Osteocyte (in vitro differentiated cells): Measurements from ENCODE around the gene HEATR5B. TPM values are rescaled to one million over a fixed set of nuclear protein-coding genes. Genes with fewer than 3 reads are reported as not detected.

Experiments used
- DNase-seq: peaks from one replicate; pipeline ENCODE4 v3.0.0; 2021; ENCODE audit warnings: mixed read lengths; ENCODE audit not compliant: unreplicated experiment; ENCODE audit errors: extremely low spot score
- H3K27ac Mint-ChIP-seq: one replicate; pipeline ENCODE4 v1.8.0; 2021; ENCODE audit warnings: mild to moderate bottlenecking, mixed read lengths; ENCODE audit not compliant: unreplicated experiment
- H3K27me3 Mint-ChIP-seq: one replicate; pipeline ENCODE4 v1.8.0; 2021; ENCODE audit warnings: mixed read lengths; ENCODE audit not compliant: unreplicated experiment
- H3K36me3 Mint-ChIP-seq: one replicate; pipeline ENCODE4 v1.8.0; 2021; ENCODE audit warnings: mixed read lengths; ENCODE audit not compliant: unreplicated experiment
- H3K4me1 Mint-ChIP-seq: one replicate; pipeline ENCODE4 v1.8.0; 2021; ENCODE audit warnings: mixed read lengths; ENCODE audit not compliant: unreplicated experiment
- H3K4me3 Mint-ChIP-seq: one replicate; pipeline ENCODE4 v1.8.0; 2021; ENCODE audit warnings: mild to moderate bottlenecking, moderate library complexity, mixed read lengths; ENCODE audit not compliant: unreplicated experiment
- H3K9me3 Mint-ChIP-seq: one replicate; pipeline ENCODE4 v1.8.0; 2021; ENCODE audit warnings: mixed read lengths; ENCODE audit not compliant: unreplicated experiment
- long read RNA-seq: library from polyadenylated mRNA; unstranded; transcript quantifications from one replicate; pipeline ENCODE4 v2.0.0, GENCODE V29; 2021
- total RNA-seq: library from RNA; stranded (reverse); gene quantifications from 2 replicates; pipeline ENCODE4 v1.2.1, GENCODE V29; 2021
- TF ChIP-seq, protein P1 (sequence below): fragments of 200-600 bp; sonication (generic); IDR thresholded peaks from 2 replicates; pipeline ENCODE4 v1.5.0; 2021; ENCODE audit warnings: antibody characterized with exemption, mild to moderate bottlenecking, moderate library complexity

HEATR5B gene
- 18.1 and 19.0 TPM in 2 replicates for total RNA-seq
- long read RNA-seq, partial matches to known transcripts, result 13 of 23 reads
- long read RNA-seq, other reads (novel, unspliced or antisense), result 10 of 23 reads

DNA sequence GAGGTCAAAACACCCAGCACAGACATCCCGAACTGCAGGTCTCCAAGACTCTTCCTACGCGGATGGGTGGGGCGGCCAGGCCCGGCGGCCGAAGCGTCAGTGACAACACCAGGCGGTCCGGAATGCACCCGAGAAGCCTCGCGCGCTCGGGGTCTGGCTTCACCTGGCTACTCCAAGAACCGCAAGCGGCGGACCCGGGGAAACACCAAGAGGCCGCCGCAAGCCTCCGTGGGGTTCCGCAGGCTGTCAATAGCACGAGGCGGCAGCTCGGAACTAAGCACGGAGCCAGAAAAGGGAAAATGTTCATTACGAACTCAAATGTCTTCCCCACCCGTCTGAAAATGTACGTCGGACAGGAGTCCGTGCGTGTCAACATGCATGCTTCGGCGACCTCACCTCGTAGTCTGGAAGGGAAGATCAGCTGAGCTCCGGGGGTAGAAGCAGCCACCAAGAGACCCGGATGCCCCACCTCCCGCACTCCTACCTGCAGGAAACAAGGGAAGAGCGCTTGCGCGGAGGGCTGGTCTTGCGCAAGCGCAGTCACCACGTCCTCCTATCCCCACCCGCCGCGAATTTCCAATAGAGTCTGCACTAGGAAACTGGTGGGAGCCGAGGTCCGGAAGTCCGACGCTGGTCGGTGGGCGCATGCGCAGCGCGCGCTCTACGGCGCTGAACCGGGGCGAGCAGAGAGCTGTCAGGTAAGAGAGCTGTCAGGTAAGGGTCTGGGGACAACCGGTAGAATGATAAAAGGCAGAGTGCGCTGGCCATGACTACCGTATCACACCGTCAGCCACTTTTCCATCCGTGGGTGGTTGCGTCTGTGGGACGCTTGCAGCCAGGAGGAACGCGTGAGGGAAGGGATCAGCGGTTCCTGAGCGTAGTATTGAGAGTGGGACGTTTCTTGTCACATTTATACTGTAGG, at the start of gene HEATR5B, which contains the start of gene GPATCH11:
Gene HEATR5B (minus strand): TSS at position 500 of the 922 bp plus-strand sequence. CDS start 958 bp downstream, outside the sequence.
Gene GPATCH11 (plus strand): TSS at position 646 of the 922 bp plus-strand sequence. CDS start 3,864 bp downstream, outside the sequence.
- Mint-ChIP-seq H3K27me3 (no peaks in the 10 kb centered on the region), H3K36me3 (peaks cover 10% of the 10 kb centered on the region), H3K9me3 (no peaks in the 10 kb centered on the region)

DNA sequence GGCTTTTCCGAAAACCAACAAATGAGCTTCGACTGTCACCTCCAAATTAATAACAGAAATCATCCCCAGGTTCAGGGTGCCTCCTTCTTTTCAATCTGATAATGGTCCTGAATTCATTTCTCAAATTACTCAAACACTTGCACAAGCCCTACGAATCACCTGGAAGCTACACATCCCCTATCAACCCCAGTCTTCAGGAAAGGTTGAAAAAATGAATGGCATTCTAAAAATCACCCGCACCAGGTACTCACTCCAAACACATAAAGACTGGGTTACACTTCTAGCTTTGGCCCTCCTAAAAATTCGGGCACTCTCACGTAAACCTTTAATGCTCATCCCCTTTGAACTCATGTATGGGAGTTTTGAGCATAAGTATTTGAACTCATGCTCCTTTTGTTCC, 48.7 kb upstream of the HEATR5B start:
- no peak for DNase-seq
- H3K27me3 Mint-ChIP-seq, result no peaks in the 10 kb centered on the region
- H3K9me3 Mint-ChIP-seq, result no peaks in the 10 kb centered on the region
- no peaks in the 10 kb centered on the region for H3K4me1 Mint-ChIP-seq
- TF ChIP-seq, protein P1, sequence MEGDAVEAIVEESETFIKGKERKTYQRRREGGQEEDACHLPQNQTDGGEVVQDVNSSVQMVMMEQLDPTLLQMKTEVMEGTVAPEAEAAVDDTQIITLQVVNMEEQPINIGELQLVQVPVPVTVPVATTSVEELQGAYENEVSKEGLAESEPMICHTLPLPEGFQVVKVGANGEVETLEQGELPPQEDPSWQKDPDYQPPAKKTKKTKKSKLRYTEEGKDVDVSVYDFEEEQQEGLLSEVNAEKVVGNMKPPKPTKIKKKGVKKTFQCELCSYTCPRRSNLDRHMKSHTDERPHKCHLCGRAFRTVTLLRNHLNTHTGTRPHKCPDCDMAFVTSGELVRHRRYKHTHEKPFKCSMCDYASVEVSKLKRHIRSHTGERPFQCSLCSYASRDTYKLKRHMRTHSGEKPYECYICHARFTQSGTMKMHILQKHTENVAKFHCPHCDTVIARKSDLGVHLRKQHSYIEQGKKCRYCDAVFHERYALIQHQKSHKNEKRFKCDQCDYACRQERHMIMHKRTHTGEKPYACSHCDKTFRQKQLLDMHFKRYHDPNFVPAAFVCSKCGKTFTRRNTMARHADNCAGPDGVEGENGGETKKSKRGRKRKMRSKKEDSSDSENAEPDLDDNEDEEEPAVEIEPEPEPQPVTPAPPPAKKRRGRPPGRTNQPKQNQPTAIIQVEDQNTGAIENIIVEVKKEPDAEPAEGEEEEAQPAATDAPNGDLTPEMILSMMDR, result no peak
- H3K4me3 Mint-ChIP-seq, result no peak overlapping the region
- peaks cover 35% of the 10 kb centered on the region for H3K36me3 Mint-ChIP-seq
- no peak overlapping the region for H3K27ac Mint-ChIP-seq

More for the DNA sequence above, at the start of gene HEATR5B, which contains the start of gene GPATCH11:
- Mint-ChIP-seq H3K4me1 (peaks cover 2% of the 10 kb centered on the region), H3K27ac (no peak within 1 kb of the TSS), H3K4me3 (no peak within 1 kb of the TSS)
- peak; percentile 98 for DNase-seq
- TF ChIP-seq, protein P1, result no peak

DNA sequence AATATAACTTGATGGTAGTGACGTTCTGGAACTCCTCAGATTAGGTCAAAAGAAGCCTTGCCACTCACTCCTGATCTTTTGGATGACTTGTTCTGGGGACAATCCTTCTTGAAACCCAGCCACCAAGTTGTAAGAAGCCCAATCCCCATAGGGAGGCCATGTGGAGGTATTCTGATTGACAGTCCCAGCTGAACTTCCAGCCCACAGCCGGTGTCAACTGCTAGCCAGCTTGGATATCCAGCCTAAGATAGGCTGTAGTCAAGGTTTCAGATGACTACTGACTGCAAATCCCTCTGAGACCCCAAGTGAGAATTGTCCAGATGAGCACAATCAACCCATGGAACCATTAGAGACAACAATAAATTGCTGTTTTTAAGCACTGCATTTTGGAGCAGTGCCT, 41.2 kb upstream of the HEATR5B start:
- no peaks in the 10 kb centered on the region for H3K9me3 Mint-ChIP-seq
- H3K4me3 Mint-ChIP-seq, result no peak overlapping the region
- TF ChIP-seq, protein P1, result no peak

DNA sequence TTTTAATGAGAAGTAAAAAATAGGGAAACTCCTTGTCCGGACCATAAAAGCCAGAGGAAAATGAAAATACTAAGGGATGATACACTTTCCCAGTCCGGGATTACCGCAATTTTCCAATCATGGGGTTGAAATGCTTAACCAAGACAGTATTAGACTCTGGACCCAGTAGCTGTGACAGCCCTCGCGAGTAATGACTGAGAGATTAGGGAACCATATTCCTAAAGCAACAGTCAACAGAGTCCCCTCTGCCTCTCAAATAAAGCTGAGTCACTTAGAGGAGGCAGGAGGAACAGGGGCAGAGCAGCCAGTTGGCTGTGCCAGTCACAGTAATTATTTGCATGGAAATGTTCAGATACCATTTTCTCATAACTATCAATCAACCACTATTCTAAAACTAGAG, 35.0 kb upstream of the HEATR5B start:
- Mint-ChIP-seq H3K36me3 (peaks cover 33% of the 10 kb centered on the region), H3K4me1 (no peaks in the 10 kb centered on the region), H3K4me3 (no peak overlapping the region), H3K9me3 (no peaks in the 10 kb centered on the region), H3K27ac (no peak overlapping the region), H3K27me3 (no peaks in the 10 kb centered on the region)
- no peak for DNase-seq
- TF ChIP-seq, protein P1, result no peak

More for the DNA sequence above, 41.2 kb upstream of the HEATR5B start:
- H3K27ac Mint-ChIP-seq, result no peak overlapping the region
- H3K4me1 Mint-ChIP-seq, result no peaks in the 10 kb centered on the region
- H3K27me3 Mint-ChIP-seq, result no peaks in the 10 kb centered on the region
- peaks cover 53% of the 10 kb centered on the region for H3K36me3 Mint-ChIP-seq
- no peak for DNase-seq

DNA sequence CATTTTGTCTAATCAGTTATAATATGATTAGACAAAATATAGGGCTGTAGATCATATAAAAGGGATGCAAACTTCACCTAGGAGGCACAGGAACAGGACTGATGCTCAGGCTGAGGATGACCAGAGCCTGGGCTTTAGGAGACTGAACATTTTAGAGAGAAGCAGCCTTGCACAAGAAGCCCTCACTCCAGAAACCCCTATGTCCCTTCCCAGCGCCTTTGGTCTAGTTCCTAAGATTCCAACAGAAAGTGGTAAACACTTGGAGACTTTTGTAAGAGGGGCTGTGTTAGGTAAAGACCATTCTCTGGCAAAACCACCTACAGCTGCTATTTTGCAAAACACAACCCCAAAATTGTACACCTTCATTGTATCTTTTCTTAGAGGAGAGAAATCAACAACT, 33.4 kb upstream of the HEATR5B start:
- TF ChIP-seq, protein P1, result no peak
- Mint-ChIP-seq H3K4me1 (no peaks in the 10 kb centered on the region), H3K27ac (no peak overlapping the region)

More for the DNA sequence above, 33.4 kb upstream of the HEATR5B start:
- no peak for DNase-seq
- Mint-ChIP-seq H3K9me3 (no peaks in the 10 kb centered on the region), H3K36me3 (peaks cover 37% of the 10 kb centered on the region), H3K27me3 (no peaks in the 10 kb centered on the region), H3K4me3 (no peak overlapping the region)
